NCI-H524 treated with DMSO at 0.1 percent for 48 hours (cell line): ENCODE measurements around the gene EDIL3.

Experiments used
- DNase-seq: peaks from one replicate; lab custom pipeline; 2025; lab: John Stamatoyannopoulos, UW

Gene EDIL3

DNA sequence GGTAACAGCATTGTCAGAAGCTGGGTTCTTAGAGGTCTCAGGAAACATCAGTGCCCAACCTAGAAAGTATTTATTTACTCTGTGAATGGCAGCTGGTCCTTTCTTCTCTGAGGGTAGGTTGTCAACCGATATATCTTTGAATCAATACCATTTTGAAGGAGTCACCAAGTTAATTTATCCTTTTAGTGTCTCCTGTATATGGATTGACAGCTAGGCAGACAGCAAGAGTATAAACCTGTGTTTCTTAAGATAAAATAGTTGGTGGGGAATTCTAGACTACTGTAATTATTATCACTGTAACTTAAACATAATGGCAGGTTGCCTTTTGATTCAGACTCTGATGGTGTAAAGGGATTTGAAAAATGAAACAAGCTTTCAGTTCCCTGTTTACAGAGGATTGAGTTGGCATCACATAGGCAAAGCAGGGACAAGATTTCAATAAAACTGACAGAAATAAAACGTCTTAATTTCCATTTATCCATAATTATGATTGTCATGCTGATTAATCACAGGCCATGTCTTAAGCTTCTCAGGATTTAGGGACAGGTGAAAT lies 473.2 kb downstream of the EDIL3 start:
- no peak for DNase-seq

DNA sequence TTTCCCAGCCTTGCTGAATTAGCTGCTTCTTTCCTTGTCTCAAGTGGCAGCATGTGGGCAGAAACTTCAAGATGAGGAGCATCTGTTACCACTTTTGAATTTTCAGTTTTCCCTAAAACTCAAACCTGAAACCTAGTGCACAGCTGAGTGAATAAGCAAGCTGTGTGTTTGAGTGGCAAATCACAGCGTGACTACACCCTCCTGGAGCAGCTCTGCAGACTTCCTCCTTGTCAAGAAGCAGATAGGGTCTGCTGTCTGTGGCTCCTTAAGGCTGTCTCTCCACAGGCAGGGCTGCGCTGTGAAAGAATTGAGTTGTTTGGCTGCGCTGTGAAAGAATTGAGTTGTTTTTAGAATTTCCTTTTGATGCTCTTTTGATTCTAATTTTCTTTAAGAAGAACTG lies 484.4 kb downstream of the EDIL3 start:
- DNase-seq = peak; percentile 94

- no peak for DNase-seq
Measured at GRCh38 chr5:83899326-83899970, 485.2 kb downstream of the EDIL3 start.

GRCh38 chr5:83895860-83896259 lies 488.8 kb downstream of the EDIL3 start:
- DNase-seq = no peak

GRCh38 chr5:83891261-83891660 lies 493.4 kb downstream of the EDIL3 start:
- no peak for DNase-seq
